Measurements from ENCODE around the gene AEBP1.

AEBP1 gene

DNA sequence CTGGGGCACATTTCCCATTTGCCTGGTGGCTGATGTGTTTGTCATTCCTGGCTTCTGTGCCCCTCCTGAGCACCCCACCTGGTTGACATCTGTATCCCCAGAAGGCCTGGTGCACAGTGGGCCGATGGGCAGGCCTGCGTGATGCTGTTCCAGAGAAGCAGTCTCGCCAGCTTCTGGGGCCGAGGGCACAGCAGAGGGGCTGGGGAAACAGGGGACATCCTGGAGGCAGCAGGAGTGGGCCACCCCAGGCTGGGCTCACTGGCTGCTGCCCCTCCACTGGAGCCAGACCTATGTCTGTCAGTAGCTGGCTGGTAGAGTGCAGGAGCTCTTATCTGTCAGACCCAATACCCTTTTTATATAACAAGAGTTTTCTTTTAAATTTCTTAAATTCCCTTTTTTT lies 37.9 kb downstream of the AEBP1 start:
- ATAC-seq = no peak
- DNase-seq = no peak

DNA sequence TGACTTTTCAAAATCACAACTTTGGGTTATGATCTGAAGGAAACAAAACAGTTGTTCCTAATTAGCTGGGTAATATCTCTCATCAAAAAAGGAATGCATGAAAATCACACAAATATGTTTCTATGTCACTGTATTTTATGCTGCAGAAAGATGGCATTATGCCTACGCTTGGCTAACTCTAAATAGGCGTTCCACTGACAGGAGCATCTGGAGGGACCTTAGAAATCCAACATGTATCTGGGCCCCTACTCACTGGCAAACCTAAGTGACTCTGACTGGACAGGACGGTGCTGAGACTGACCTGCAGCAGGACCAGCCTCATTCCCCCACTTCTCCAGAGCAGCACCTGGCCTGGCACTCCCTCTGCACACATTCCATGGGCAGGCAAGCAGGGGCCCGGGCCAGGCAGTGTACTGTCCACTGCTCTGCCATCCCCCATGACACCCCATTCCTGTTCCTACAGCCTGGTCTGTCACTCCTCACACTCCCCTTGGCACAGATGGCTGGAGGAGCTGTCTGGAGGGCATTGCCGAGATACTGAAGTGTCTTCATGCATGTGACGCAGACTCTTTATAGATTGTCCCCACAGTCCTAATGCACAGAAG lies 39.6 kb downstream of the AEBP1 start:
- no peak for DNase-seq
- ATAC-seq = no peak

DNA sequence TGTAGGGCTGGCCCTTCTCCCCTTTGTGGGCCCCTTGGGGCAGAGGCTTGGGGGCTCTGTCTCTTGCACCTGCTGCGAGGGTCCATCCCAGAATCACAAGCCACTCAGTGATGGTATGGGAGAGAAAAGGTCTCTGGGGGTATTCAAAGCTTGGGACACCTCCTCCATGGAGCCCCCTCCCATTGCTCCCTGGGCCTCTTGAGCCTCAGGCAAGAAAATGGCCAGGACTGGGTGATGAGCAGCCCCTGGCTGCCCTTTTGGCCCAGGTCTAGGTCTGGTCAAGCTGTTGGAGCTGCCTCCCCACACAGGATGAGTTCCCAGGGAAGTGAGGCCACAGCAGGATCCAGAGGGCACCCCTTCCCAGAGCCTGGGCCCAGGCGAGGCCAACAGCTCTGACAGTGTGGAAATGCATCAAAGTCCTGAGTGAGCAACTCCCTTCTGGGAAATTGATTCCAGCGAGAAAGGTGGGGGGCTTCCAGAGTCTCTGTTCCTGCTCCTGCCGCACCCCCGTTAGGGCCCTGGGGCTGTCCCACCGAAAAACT lies 40.4 kb downstream of the AEBP1 start:
- ATAC-seq (no peak), DNase-seq (no peak)

DNA sequence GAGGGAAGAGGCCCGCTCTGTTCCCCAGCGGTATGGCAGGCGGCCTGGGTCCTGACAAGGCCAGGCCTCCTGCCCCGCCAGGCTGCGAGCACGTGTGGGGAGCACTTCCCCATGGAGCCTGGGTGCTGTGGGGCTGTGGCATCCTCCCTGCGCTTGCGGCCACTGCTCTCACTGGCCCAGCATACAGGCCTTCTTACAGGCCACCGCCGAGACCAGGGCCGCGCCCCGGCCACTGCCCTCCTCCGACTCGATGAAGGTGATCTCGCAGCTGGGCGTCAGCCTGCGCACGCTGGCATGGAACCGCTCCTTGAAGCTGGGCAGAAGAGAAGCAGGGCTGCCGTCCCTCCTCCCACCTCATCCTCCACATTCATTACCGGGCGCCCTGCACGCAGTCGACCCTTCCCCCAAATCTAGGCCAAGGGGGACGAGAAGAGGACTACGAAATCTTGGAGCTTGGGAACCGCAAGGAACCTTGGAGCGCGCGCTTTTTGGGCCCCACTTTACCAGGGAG lies 40.9 kb downstream of the AEBP1 start:
- ATAC-seq (no peak), DNase-seq (no peak)

DNA sequence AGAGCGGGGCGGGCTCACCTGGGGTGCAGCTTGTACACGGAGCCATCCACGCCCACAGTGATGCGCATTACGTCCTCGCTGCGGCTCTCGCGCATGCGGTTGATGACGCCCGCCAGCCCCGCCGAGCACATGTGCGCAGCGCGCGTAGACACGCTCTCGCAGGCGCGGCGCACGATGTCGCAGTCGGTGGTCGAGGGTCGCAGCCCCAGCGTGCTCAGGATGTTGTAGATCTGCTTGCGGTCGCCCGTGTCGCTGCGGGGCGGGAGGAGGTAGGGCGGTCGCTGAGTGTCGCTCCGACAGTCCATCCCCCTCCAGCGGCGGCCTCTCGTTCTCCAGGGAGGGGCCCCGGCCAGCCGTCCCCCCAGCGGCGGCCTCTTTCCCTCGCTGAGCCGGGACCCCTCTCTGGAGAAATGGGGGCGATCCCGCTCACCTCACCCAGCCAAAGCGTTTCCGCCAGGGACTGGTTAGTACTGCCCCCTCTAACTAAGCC lies 41.4 kb downstream of the AEBP1 start:
- ATAC-seq = peak; percentile 26
- peak; percentile 61 for DNase-seq

DNA sequence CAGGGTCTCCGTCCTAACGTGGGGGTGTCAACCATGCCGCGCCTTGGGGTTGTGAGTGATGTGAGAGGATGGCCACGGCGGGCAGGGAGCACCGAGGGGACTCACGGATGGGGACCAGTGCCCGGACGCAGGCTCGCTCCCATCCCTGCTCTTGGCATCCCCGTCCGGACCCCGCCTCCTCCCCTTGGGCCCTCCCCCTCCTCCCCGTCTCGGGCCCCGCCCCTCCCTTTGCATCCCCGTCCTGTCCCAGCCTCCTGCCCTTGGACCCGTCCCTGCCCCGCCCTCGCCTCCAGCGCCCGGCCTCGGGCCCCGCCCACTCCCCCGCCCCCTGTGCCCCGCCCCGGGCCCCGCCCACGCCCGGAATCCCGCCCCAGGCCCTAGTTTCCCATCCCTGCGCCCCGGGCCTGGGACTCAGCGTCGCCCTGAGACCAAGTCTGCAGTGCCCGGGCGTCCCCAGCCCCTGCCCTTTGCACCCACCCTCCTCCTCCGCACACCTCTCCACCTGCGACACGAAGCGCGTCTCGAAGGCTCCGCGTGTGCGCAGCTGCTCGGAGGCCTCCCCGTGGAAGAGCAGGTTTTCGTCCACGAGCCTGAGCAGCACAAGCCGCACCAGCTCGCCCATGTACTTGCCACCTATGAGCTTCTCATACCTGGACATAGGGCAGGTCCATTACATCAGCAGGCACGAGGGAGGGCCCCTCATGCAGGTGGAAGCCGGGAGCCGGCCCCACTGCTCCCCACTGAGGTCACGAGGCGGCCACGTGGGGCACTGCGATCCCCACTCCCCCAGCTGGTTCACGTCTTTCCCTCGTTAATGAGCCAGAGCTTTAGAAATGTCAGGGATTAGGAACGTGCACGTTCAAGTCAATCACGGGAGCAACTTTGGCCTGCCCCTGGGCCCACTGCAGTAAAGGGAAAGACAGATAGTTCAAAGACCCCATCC lies 42.1 kb downstream of the AEBP1 start:
- ATAC-seq (peak; percentile 53), DNase-seq (peak; percentile 68)

DNA sequence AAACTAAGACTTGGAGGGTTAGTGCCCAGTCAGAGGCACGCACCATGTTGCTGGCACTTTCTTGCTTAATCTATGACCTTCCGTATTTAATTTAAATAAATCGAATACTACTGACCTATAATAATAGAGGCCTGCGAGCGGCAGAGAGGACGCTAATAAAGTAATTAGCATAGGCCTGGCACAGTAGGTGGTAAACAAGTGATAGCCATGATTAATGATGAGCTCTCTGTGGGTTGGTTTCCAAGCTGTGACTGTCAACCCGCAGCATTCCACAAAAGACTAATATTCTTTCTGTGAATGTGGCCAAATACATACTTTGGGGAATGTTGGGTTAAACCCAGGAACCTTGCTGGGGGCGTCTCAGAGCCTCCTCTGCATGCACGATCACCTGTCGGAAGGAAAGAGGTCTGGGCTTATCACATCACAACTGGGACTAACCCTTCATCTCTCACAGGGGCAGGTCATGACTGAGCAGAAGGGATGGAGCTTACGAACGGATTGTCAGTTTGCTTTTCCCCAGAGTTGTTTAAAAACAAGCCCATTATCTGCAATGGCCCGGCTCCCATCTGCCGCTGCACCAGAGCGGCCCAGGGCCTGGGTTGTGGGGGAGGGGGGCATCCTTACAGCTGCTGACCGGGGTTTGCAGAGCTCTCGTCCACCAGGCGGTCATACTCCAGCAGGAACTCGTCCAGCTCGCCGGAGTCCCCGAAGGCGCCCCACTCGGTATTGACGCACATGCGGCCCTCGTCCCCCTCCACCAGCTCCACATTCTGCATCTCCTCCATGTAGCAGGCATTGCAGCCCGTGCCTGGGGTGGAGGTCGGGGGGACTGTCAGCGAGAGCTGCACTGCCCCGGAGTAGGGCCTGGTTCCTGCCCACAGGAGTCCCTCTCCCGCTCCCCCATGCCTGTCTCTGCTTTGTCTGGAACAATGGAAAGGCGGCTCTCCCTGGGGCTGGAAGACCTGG lies 43.2 kb downstream of the AEBP1 start:
- ATAC-seq = no peak
- DNase-seq = no peak

DNA sequence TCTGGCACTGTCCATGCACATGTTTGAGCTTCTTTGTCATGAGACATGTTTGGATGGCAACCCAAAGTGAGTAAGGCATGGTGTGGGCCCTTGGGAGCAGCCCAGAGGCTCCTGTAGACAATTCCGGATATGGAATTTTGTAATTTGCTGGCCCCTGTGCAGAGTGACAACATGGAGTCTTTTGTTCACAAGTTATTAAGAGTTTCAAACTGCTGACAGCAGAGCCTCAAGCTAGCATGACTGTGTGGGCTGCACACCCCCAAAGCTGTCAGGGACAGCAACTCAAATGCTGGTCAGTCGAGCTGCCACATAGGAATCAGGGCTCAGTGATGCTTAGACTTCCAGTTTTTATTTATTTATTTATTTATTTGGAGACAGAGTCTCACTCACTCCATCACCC lies 44.0 kb downstream of the AEBP1 start:
- no peak for ATAC-seq
- no peak for DNase-seq

DNA sequence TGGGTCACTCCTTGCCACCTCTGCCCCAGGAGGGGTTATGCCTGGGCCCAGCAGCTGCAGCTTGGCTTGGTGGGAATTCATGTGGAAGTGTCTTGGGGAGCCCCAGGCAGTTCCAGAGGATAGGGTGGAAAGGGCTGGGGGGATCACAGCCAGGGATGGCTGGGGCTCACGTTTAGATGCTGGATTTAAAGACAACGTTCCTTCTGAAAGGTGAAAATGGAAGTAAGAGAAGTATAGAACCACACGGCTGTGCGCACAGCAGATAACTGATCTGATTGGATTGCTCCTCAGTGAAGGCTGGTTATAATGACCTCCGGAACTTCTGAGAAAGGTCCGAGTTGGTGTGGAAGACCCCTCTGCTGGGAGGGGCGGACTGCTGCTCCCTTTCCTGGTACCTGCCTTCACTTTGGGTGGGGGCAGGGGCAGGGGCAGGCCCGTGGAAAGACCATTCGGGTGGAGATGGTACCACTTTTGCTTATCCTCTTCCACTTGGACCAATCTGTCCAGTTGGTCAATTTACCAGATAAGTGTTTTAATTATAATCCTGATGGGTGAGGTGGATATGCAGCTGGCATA lies 44.9 kb downstream of the AEBP1 start:
- no peak for DNase-seq
- ATAC-seq = no peak

DNA sequence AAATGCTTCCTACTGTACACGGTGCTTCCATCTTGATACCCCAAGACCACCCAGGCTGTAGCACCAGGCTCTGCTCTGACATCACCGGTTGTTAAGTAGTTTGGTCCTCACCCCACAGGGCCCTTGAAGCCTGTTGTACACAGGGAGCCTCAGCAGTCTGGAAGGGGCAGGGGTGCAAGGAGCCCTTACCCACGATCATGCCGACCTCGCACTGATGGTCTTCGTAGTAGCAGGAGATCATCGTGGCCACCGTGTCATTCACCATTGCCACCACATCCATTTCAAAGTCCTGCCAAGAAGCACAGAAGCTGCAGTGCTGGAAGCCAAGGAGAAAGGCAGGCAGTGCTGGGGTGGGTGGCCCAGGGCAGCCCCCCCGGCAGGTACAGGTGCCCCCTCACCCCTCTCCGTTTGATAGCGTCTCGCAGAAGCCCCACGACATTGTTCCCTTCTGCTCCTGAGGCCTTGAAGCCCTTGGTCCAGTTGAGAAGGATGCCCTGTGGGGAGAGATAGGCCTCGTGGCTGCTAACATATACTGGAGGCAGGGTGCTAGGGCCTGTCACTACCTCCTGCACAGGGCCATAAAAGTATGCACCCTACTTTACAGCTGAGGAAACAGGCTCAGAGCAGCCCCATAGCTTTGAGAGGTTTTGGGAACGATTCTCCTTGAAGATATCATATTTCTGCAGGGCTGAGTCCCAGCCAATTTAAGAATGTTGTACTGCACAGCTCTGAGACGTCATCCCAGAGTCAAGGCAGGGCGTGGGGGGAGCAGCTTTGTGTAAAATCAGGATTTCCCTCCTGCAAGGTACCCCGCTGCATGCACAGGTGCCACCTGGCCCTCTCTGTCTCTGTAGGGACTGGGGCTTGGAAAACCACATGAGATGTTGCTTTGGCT lies 45.7 kb downstream of the AEBP1 start:
- ATAC-seq = no peak

DNA sequence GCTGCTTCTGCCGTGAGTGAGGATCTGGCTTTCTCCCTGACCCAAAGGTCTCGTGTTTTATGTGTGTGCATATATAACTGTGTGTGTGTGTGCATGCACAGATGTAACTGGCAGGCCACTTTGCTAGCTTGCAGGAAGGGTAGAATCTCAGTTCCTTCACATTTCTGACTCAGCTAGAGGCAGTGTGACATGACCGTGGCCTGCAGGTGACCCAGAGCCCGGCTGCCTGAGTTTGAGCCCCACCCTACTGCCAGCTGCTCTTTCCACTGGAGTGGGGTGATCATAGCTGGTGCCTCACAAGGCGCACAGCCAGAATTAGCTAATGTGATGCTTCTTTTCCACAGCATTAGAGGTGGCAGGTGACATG lies 46.3 kb downstream of the AEBP1 start:
- DNase-seq (no peak), ATAC-seq (no peak)

More for the DNA sequence above, 45.7 kb downstream of the AEBP1 start:
- no peak for DNase-seq

DNA sequence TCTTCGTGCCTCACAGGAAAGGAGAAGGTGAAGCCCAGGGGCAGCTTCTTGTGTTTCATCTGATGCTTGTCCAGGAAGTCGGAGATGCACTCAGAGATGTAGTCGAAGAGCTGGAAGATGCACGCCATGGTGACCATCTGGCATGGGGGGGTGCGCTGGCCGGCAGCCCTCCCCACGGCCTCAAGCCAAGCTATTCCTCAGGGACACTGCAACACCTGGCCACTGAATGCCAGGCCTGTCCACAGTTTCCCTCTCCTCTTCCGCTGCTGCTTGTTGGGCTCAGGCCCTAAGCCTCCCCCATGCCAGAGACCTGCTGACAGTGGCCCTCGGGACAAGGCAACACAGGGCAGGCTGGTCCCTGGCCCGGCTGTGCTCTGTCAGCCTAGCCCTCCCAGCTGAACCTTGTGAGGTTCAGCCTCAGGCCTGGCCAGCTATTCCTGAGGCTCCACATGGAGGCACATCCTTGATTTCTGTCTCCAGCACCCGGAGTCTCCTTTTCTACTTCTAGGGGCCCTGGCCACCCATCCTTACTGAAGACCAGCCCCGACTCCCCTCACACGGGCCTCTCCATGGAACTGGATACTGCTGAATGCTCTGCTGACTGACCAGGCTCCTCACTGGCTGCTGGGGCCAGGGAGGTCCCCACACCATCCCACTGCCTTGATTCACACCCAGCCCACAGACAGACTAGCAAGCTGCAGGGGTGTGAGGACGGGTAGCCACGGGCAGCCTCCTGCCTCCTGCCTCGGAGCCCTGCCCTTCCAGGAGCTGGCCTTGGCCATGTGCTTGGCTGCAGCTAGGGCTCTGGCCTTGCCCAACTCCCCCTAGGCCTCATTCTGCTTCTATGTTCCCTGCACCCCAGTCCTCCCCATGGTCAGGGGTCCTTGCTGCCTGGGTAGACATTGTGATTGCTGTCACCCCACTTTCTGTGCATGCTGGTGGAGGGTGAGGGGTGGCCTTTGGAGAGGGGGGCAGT lies 47.1 kb downstream of the AEBP1 start:
- ATAC-seq (no peak), DNase-seq (no peak)

DNA sequence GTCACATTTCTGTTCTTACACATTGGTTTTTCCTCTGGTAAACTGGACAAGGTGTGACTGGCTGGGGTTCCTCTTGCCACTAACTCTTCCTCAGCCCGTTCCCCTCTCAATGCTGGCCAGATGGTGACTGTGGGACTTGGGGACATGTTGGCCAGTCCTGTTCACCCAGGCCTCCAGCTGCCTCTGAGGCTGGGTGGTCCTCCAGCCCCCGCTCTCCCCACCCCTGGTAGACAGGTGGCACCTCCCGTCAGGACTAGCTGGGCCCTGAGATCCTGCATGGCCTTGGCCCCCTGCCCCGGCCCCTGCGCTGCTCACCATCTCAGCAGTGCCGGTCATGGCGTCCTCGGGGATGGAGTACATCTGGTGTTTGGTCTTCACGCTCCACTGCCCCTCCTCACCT lies 47.8 kb downstream of the AEBP1 start:
- no peak for ATAC-seq
- DNase-seq = no peak

DNA sequence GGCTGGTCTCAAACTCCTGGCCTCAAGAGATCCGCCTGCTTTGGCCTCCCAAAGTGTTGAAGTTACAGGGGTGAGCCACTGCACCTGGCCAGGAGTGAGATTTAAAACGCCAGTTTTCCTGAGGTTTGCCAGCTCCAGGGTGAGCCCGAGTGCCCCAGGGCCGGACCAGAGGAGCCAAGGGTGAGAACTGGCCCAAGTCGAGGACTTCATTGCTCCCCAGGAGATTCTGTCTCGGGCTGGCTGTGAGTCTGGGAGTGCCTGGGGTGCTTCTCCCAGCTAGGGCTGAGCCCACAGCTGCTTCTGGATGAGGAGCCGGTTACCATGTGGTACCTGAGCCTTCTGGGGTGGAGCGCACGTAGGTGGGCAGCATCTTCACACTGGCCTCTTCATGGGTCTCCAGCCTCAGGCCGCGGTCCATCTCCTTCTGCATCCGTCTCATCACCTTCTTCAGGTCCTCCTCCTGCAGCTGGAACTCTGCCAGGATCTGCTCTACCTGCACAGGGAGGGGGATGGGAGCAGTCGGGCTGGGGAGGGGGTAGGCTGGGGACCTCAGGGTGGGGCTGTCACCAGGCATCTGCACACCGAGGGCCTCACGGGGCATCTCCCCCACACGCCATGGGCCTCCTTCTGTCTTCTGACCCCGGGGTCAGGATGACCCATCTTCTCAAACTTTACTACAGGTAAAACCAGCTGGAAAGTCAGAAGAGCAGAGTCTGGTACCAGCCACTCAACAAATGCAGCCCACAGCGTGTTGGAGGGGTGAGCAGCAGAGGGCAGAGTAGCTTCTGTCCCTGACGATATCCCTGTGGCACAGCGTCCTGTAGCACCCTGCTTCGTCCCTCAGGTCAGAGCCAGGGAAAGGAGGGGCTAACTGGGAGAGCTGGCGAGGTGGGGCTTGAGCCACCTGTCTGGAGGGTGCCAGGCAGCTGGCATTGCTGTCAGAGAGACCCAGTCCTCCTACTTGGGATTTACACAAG lies 49.1 kb downstream of the AEBP1 start:
- DNase-seq (no peak), ATAC-seq (no peak)

DNA sequence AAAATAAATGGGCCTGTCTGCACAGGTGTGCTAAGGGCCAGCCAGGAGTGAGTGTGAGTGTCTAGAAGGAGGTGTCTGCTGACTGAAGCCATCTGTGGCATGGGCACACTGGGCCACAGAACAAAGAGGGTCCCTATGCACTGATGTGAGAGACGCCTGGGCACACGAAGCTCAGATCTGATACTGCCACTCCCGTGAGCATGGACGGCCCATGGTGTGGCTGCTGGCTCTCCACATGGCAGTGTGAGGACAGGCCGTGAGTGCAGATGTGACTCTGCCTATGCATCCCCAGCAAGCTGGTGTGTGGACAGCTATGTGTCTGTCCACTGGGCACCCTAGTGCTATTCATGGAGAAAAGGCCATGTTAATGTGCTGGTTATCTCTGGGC lies 49.8 kb downstream of the AEBP1 start:
- DNase-seq = no peak
- ATAC-seq = no peak

DNA sequence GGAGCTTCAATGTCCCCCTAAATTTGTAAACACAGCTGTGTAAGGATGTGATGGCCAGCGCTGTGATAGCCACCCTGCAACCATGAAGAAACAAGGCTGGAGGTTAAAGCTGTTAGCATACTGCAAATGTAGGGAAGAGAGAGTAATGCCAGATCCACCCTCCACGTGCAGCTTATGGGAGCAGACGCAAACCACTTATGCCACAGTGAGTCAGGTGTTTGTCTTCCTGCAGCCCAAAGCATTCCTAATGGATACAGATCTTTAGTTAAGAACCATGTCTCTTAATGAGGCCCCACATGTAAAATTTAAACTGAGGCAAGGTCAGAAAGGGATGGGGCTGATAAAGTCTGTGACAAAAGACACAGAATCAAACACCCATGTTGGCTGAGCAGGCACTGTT lies 50.6 kb downstream of the AEBP1 start:
- ATAC-seq (no peak), DNase-seq (no peak)

DNA sequence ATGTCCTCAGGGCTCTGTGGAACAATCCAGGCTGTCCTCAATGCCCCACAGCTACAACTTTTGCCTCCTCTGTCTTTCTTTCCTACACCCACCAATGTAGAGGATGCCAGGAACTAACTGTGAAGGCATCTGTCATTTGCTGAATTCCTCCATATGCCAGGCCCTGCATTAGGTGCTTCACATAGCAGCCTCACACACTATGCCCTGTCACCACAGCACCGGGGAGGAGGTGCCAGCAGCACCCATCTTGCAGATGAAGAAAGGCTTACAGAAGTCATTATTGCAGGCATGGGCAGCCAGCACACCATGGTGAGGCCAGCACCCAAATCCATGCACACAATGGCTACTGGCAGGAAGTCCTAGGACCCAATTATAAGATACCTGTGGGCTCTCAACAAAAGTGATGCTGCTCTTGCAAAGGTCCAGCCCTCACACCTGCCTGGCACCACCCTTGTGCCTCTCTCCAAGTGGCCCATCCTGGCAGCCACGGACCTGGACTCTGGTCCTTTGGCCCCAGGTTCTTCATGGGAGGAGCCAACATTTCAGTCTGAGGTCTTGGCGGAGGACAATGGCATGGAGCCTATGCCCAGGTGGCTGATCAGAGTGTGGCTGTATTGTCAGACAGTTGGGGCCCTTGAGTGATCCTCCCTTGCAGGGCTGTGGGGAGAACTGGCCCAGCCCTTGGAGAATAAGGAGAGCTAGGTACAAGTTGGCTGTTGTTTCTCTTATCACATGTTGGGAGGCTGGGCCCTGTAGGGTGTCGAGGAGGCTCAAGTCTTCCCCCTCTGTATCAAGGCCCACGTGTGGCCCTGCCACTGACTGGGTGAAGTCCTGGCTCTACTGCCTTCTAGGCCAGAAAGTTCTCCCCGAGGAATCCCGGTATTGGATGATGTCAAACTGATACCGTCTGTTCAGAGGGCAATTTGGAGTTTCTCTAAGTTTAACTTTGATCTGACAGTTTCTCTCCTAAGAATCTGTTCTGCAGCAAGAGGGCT lies 51.3 kb downstream of the AEBP1 start:
- ATAC-seq (no peak), DNase-seq (no peak)

Measured in stimulated activated naive CD8-positive, alpha-beta T cell treated with anti-CD3 and anti-CD28 coated beads, Interleukin-15, Interleukin-2, amounts not matched to agents 100 U/mL and 50 U/mL, for 24 hours (primary cell).